ENCODE results near the gene CLPSL2.

The CLPSL2 gene

GRCh38 chr6:35777356-35778102 lies 1.1 kb downstream of the CLPSL2 start:
- no peaks in the 10 kb centered on the region for H3K9me3 ChIP-seq (ENCODE audit: control insufficient read depth, low read length)
- no peak overlapping the region for H3K4me3 ChIP-seq (ENCODE audit: low read length)
- DNase-seq (ENCODE audit: low read depth), result no peak
- H3K9ac ChIP-seq (ENCODE audit: low read length), result no peak overlapping the region
- no peaks in the 10 kb centered on the region for H3K4me1 ChIP-seq (ENCODE audit: control insufficient read depth, insufficient read depth, low read length)
- H3K27me3 ChIP-seq (replicated peaks; ENCODE audit: control insufficient read depth, insufficient read depth, low read length), result peaks cover 54% of the 10 kb centered on the region
- H3K36me3 ChIP-seq (ENCODE audit: control insufficient read depth, insufficient read depth, low read length, severe bottlenecking), result no peaks in the 10 kb centered on the region

- no peak overlapping the region for H3K9ac ChIP-seq (ENCODE audit: low read length)
- H3K27me3 ChIP-seq (replicated peaks; ENCODE audit: control insufficient read depth, insufficient read depth, low read length), result peaks cover 52% of the 10 kb centered on the region
- no peak overlapping the region for H3K4me3 ChIP-seq (ENCODE audit: low read length)
- no peak for DNase-seq (ENCODE audit: low read depth)
- no peaks in the 10 kb centered on the region for H3K9me3 ChIP-seq (ENCODE audit: control insufficient read depth, low read length)
- no peaks in the 10 kb centered on the region for H3K4me1 ChIP-seq (ENCODE audit: control insufficient read depth, insufficient read depth, low read length)
- no peaks in the 10 kb centered on the region for H3K36me3 ChIP-seq (ENCODE audit: control insufficient read depth, insufficient read depth, low read length, severe bottlenecking)
Measured at GRCh38 chr6:35778437-35778836, 2.0 kb downstream of the CLPSL2 start.

GRCh38 chr6:35780719-35781118 lies 4.3 kb downstream of the CLPSL2 start, which contains the start of gene CLPSL1:
TSS of gene CLPSL1 (plus strand) at chr6:35781019. CDS start at chr6:35781111, 92 bp downstream.
- Histone ChIP-seq H3K27me3 (replicated peaks; ENCODE audit: control insufficient read depth, insufficient read depth, low read length) (peaks cover 41% of the 10 kb centered on the region), H3K9ac (ENCODE audit: low read length) (no peak within 1 kb of the TSS), H3K4me1 (ENCODE audit: control insufficient read depth, insufficient read depth, low read length) (no peaks in the 10 kb centered on the region), H3K36me3 (ENCODE audit: control insufficient read depth, insufficient read depth, low read length, severe bottlenecking) (no peaks in the 10 kb centered on the region), H3K9me3 (ENCODE audit: control insufficient read depth, low read length) (no peaks in the 10 kb centered on the region), H3K4me3 (ENCODE audit: low read length) (no peak within 1 kb of the TSS)
- DNase-seq (ENCODE audit: low read depth), result no peak

- DNase-seq (ENCODE audit: low read depth), result no peak
- Histone ChIP-seq H3K4me3 (ENCODE audit: low read length) (no peak overlapping the region), H3K4me1 (ENCODE audit: control insufficient read depth, insufficient read depth, low read length) (no peaks in the 10 kb centered on the region), H3K9me3 (ENCODE audit: control insufficient read depth, low read length) (no peaks in the 10 kb centered on the region), H3K27me3 (replicated peaks; ENCODE audit: control insufficient read depth, insufficient read depth, low read length) (peaks cover 39% of the 10 kb centered on the region), H3K9ac (ENCODE audit: low read length) (no peak overlapping the region), H3K36me3 (ENCODE audit: control insufficient read depth, insufficient read depth, low read length, severe bottlenecking) (no peaks in the 10 kb centered on the region)
Measured at GRCh38 chr6:35781290-35781689, 4.9 kb downstream of the CLPSL2 start.

GRCh38 chr6:35782424-35782823 lies 6.0 kb downstream of the CLPSL2 start:
- no peak for DNase-seq (ENCODE audit: low read depth)

GRCh38 chr6:35784200-35784599 lies 7.8 kb downstream of the CLPSL2 start:
- Histone ChIP-seq H3K9ac (ENCODE audit: low read length) (no peak overlapping the region), H3K4me3 (ENCODE audit: low read length) (no peak overlapping the region), H3K36me3 (ENCODE audit: control insufficient read depth, insufficient read depth, low read length, severe bottlenecking) (no peaks in the 10 kb centered on the region), H3K27me3 (replicated peaks; ENCODE audit: control insufficient read depth, insufficient read depth, low read length) (peaks cover 51% of the 10 kb centered on the region), H3K4me1 (ENCODE audit: control insufficient read depth, insufficient read depth, low read length) (no peaks in the 10 kb centered on the region), H3K9me3 (ENCODE audit: control insufficient read depth, low read length) (no peaks in the 10 kb centered on the region)
- DNase-seq (ENCODE audit: low read depth), result no peak

More at GRCh38 chr6:35782424-35782823, 6.0 kb downstream of the CLPSL2 start:
- Histone ChIP-seq H3K9me3 (ENCODE audit: control insufficient read depth, low read length) (no peaks in the 10 kb centered on the region), H3K9ac (ENCODE audit: low read length) (no peak overlapping the region), H3K4me1 (ENCODE audit: control insufficient read depth, insufficient read depth, low read length) (no peaks in the 10 kb centered on the region), H3K4me3 (ENCODE audit: low read length) (no peak overlapping the region), H3K27me3 (replicated peaks; ENCODE audit: control insufficient read depth, insufficient read depth, low read length) (peaks cover 45% of the 10 kb centered on the region), H3K36me3 (ENCODE audit: control insufficient read depth, insufficient read depth, low read length, severe bottlenecking) (no peaks in the 10 kb centered on the region)

GRCh38 chr6:35786272-35786671 lies 9.9 kb downstream of the CLPSL2 start:
- no peaks in the 10 kb centered on the region for H3K36me3 ChIP-seq (ENCODE audit: control insufficient read depth, insufficient read depth, low read length, severe bottlenecking)
- no peak overlapping the region for H3K4me3 ChIP-seq (ENCODE audit: low read length)
- no peak for DNase-seq (ENCODE audit: low read depth)
- no peak overlapping the region for H3K9ac ChIP-seq (ENCODE audit: low read length)
- no peaks in the 10 kb centered on the region for H3K9me3 ChIP-seq (ENCODE audit: control insufficient read depth, low read length)
- H3K27me3 ChIP-seq (replicated peaks; ENCODE audit: control insufficient read depth, insufficient read depth, low read length), result peaks cover 56% of the 10 kb centered on the region
- no peaks in the 10 kb centered on the region for H3K4me1 ChIP-seq (ENCODE audit: control insufficient read depth, insufficient read depth, low read length)

GRCh38 chr6:35786810-35787209 lies 10.4 kb downstream of the CLPSL2 start:
- Histone ChIP-seq H3K36me3 (ENCODE audit: control insufficient read depth, insufficient read depth, low read length, severe bottlenecking) (no peaks in the 10 kb centered on the region), H3K4me1 (ENCODE audit: control insufficient read depth, insufficient read depth, low read length) (no peaks in the 10 kb centered on the region), H3K4me3 (ENCODE audit: low read length) (no peak overlapping the region), H3K9me3 (ENCODE audit: control insufficient read depth, low read length) (no peaks in the 10 kb centered on the region), H3K27me3 (replicated peaks; ENCODE audit: control insufficient read depth, insufficient read depth, low read length) (peaks cover 55% of the 10 kb centered on the region), H3K9ac (ENCODE audit: low read length) (no peak overlapping the region)
- DNase-seq (ENCODE audit: low read depth), result no peak

GRCh38 chr6:35787266-35788218 lies 11.1 kb downstream of the CLPSL2 start:
- Histone ChIP-seq H3K27me3 (replicated peaks; ENCODE audit: control insufficient read depth, insufficient read depth, low read length) (peaks cover 59% of the 10 kb centered on the region), H3K36me3 (ENCODE audit: control insufficient read depth, insufficient read depth, low read length, severe bottlenecking) (no peaks in the 10 kb centered on the region)
- DNase-seq (ENCODE audit: low read depth), result no peak

GRCh38 chr6:35788423-35788982 lies 12.1 kb downstream of the CLPSL2 start:
- H3K4me1 ChIP-seq (ENCODE audit: control insufficient read depth, insufficient read depth, low read length), result no peaks in the 10 kb centered on the region
- H3K27me3 ChIP-seq (replicated peaks; ENCODE audit: control insufficient read depth, insufficient read depth, low read length), result peaks cover 63% of the 10 kb centered on the region
- DNase-seq (ENCODE audit: low read depth), result no peak
- H3K36me3 ChIP-seq (ENCODE audit: control insufficient read depth, insufficient read depth, low read length, severe bottlenecking), result no peaks in the 10 kb centered on the region
- no peaks in the 10 kb centered on the region for H3K9me3 ChIP-seq (ENCODE audit: control insufficient read depth, low read length)
- H3K4me3 ChIP-seq (ENCODE audit: low read length), result no peak overlapping the region
- no peak overlapping the region for H3K9ac ChIP-seq (ENCODE audit: low read length)

More at GRCh38 chr6:35787266-35788218, 11.1 kb downstream of the CLPSL2 start:
- Histone ChIP-seq H3K9ac (ENCODE audit: low read length) (no peak overlapping the region), H3K4me3 (ENCODE audit: low read length) (no peak overlapping the region), H3K4me1 (ENCODE audit: control insufficient read depth, insufficient read depth, low read length) (no peaks in the 10 kb centered on the region), H3K9me3 (ENCODE audit: control insufficient read depth, low read length) (no peaks in the 10 kb centered on the region)

GRCh38 chr6:35790683-35791082 lies 14.3 kb downstream of the CLPSL2 start:
- peaks cover 57% of the 10 kb centered on the region for H3K27me3 ChIP-seq (replicated peaks; ENCODE audit: control insufficient read depth, insufficient read depth, low read length)
- H3K4me1 ChIP-seq (ENCODE audit: control insufficient read depth, insufficient read depth, low read length), result no peaks in the 10 kb centered on the region
- no peak for DNase-seq (ENCODE audit: low read depth)
- no peaks in the 10 kb centered on the region for H3K9me3 ChIP-seq (ENCODE audit: control insufficient read depth, low read length)
- H3K4me3 ChIP-seq (ENCODE audit: low read length), result no peak overlapping the region
- no peaks in the 10 kb centered on the region for H3K36me3 ChIP-seq (ENCODE audit: control insufficient read depth, insufficient read depth, low read length, severe bottlenecking)
- H3K9ac ChIP-seq (ENCODE audit: low read length), result no peak overlapping the region

Measured in adipocyte (in vitro differentiated cells).